ENCODE data around the gene CLRN3. TPM values are rescaled to one million over a fixed set of nuclear protein-coding genes. Genes with fewer than 3 reads are reported as not detected.

The CLRN3 gene
- total and polyA plus RNA-seq, 8 donors: 0.18 to 0.84 (median 0.50) TPM; not detected in 2

GRCh38 chr10:127928021-127928806 is 35.5 kb upstream of the CLRN3 start:
- H3K27me3 ChIP-seq: peaks cover 0 to 4% (median 0%) of the 10 kb centered on the region in 4 donors
- TF ChIP-seq CTCF (IDR thresholded peaks at IDR 0.05): no peak
- DNase-seq (no peak), FAIRE-seq (no peak), ATAC-seq (no peak)
- WGBS, 2 donors: 51 to 54% methylated on average over 10 of the region's 10 CpGs
- H3K27ac ChIP-seq: no peak overlapping the region
- H3K9me3 ChIP-seq: no peaks in the 10 kb centered on the region
- H3K36me3 ChIP-seq: no peaks in the 10 kb centered on the region
- intact Hi-C loops (cut with DNase I): no loop called here
- no peak overlapping the region for H3K4me3 ChIP-seq
- H3K4me1 ChIP-seq: no peaks in the 10 kb centered on the region

- intact Hi-C loops (cut with DNase I): no loop called here
- TF ChIP-seq CTCF (IDR thresholded peaks at IDR 0.05): no peak
- Histone ChIP-seq H3K9me3 (no peaks in the 10 kb centered on the region), H3K4me3 (no peak overlapping the region), H3K27ac (no peak overlapping the region), H3K27me3 (peaks cover 0 to 4% (median 0%) of the 10 kb centered on the region in 4 donors), H3K36me3 (no peaks in the 10 kb centered on the region), H3K4me1 (no peaks in the 10 kb centered on the region)
- FAIRE-seq (no peak), ATAC-seq (peak in 2 of 4 donors; percentile 53 to 65), DNase-seq (no peak)
- 67 to 74% methylated on average over 8 of the region's 8 CpGs for WGBS, 2 donors
Measured at GRCh38 chr10:127926455-127926854, 33.7 kb upstream of the CLRN3 start.

- intact Hi-C loops (cut with DNase I): no loop called here
- no peak for DNase-seq
- no peak for FAIRE-seq
Measured at GRCh38 chr10:127925471-127926207, 32.9 kb upstream of the CLRN3 start.

GRCh38 chr10:127923646-127924045 is 30.9 kb upstream of the CLRN3 start:
- no peak overlapping the region for H3K27ac ChIP-seq
- FAIRE-seq (no peak), ATAC-seq (no peak), DNase-seq (no peak)
- intact Hi-C loops (cut with DNase I): no loop called here
- H3K9me3 ChIP-seq: no peaks in the 10 kb centered on the region
- no peak for TF ChIP-seq CTCF (IDR thresholded peaks at IDR 0.05)
- WGBS, 2 donors: 46 to 63% methylated on average over 1 of the region's 1 CpG
- H3K4me3 ChIP-seq: no peak overlapping the region
- H3K4me1 ChIP-seq: no peaks in the 10 kb centered on the region
- H3K36me3 ChIP-seq: no peaks in the 10 kb centered on the region
- H3K27me3 ChIP-seq: no peaks in the 10 kb centered on the region

More at GRCh38 chr10:127925471-127926207, 32.9 kb upstream of the CLRN3 start:
- 69 to 77% methylated on average over 6 of the region's 6 CpGs for WGBS, 2 donors
- no peak for TF ChIP-seq CTCF (IDR thresholded peaks at IDR 0.05)
- no peaks in the 10 kb centered on the region for H3K36me3 ChIP-seq
- no peaks in the 10 kb centered on the region for H3K9me3 ChIP-seq
- no peak for ATAC-seq
- H3K27me3 ChIP-seq: peaks cover 0 to 4% (median 0%) of the 10 kb centered on the region in 4 donors
- no peaks in the 10 kb centered on the region for H3K4me1 ChIP-seq
- no peak overlapping the region for H3K27ac ChIP-seq
- H3K4me3 ChIP-seq: no peak overlapping the region

All from pancreas (tissue), 10 donors.